Effector memory CD4-positive, alpha-beta T cell (primary cell): Measurements from ENCODE around the gene WWC1.

Experiments used
- DNase-seq, 3 donors: peaks; one replicate each; pipeline ENCODE4 v3.0.0-alpha.2; 2020
- H3K27ac ChIP-seq: 2 replicates; pipeline ENCODE4 v1.7.0; 2013; ENCODE audit warnings: mild to moderate bottlenecking, low read length, moderate library complexity; ENCODE audit not compliant: insufficient read depth, poor library complexity, severe bottlenecking
- H3K27me3 ChIP-seq: replicated peaks from 2 replicates; pipeline ENCODE4 v1.7.0; 2013; ENCODE audit warnings: mild to moderate bottlenecking, low read length; ENCODE audit not compliant: insufficient read depth, control insufficient read depth, poor library complexity, severe bottlenecking
- H3K36me3 ChIP-seq: 2 replicates; pipeline ENCODE4 v1.7.0; 2013; ENCODE audit warnings: mild to moderate bottlenecking, low read length, moderate library complexity; ENCODE audit not compliant: control insufficient read depth, insufficient read depth
- H3K4me1 ChIP-seq: 2 replicates; pipeline ENCODE4 v1.7.0; 2013; ENCODE audit warnings: low read length, mild to moderate bottlenecking; ENCODE audit not compliant: control insufficient read depth, insufficient read depth, poor library complexity, severe bottlenecking
- H3K4me3 ChIP-seq: 2 replicates; pipeline ENCODE4 v1.7.0; 2013; ENCODE audit warnings: low read length, low read depth, mild to moderate bottlenecking; ENCODE audit not compliant: insufficient read depth, poor library complexity, severe bottlenecking
- H3K9me3 ChIP-seq: 2 replicates; pipeline ENCODE4 v1.7.0; 2013; ENCODE audit warnings: mild to moderate bottlenecking, low read length, moderate library complexity; ENCODE audit not compliant: control insufficient read depth

Gene WWC1

GRCh38 chr5:168342985-168343384, 51.5 kb downstream of the WWC1 start:
- no peak overlapping the region for H3K27ac ChIP-seq
- no peak overlapping the region for H3K4me3 ChIP-seq
- H3K9me3 ChIP-seq, result no peaks in the 10 kb centered on the region
- DNase-seq, result no peak
- H3K4me1 ChIP-seq, result no peaks in the 10 kb centered on the region
- no peaks in the 10 kb centered on the region for H3K36me3 ChIP-seq
- H3K27me3 ChIP-seq, result no peaks in the 10 kb centered on the region

GRCh38 chr5:168346417-168346816, 55.0 kb downstream of the WWC1 start:
- Histone ChIP-seq H3K27ac (no peak overlapping the region), H3K27me3 (no peaks in the 10 kb centered on the region), H3K4me1 (no peaks in the 10 kb centered on the region), H3K9me3 (no peaks in the 10 kb centered on the region), H3K4me3 (no peak overlapping the region), H3K36me3 (no peaks in the 10 kb centered on the region)
- no peak for DNase-seq

GRCh38 chr5:168347368-168348083, 56.1 kb downstream of the WWC1 start:
- no peaks in the 10 kb centered on the region for H3K9me3 ChIP-seq
- no peak for DNase-seq
- H3K4me3 ChIP-seq, result no peak overlapping the region
- no peaks in the 10 kb centered on the region for H3K27me3 ChIP-seq
- H3K27ac ChIP-seq, result no peak overlapping the region
- no peaks in the 10 kb centered on the region for H3K36me3 ChIP-seq
- H3K4me1 ChIP-seq, result no peaks in the 10 kb centered on the region

GRCh38 chr5:168348084-168348414, 56.6 kb downstream of the WWC1 start:
- no peaks in the 10 kb centered on the region for H3K4me1 ChIP-seq
- no peak overlapping the region for H3K27ac ChIP-seq
- H3K4me3 ChIP-seq, result no peak overlapping the region
- no peaks in the 10 kb centered on the region for H3K36me3 ChIP-seq
- H3K27me3 ChIP-seq, result no peaks in the 10 kb centered on the region
- DNase-seq, result no peak
- H3K9me3 ChIP-seq, result no peaks in the 10 kb centered on the region

GRCh38 chr5:168350315-168350714, 58.9 kb downstream of the WWC1 start:
- no peak overlapping the region for H3K27ac ChIP-seq
- no peak overlapping the region for H3K4me3 ChIP-seq
- H3K27me3 ChIP-seq, result no peaks in the 10 kb centered on the region

GRCh38 chr5:168353216-168353957, 61.9 kb downstream of the WWC1 start:
- DNase-seq, result no peak
- Histone ChIP-seq H3K27ac (no peak overlapping the region), H3K4me3 (no peak overlapping the region), H3K9me3 (no peaks in the 10 kb centered on the region), H3K4me1 (no peaks in the 10 kb centered on the region), H3K36me3 (no peaks in the 10 kb centered on the region), H3K27me3 (no peaks in the 10 kb centered on the region)

More at GRCh38 chr5:168350315-168350714, 58.9 kb downstream of the WWC1 start:
- DNase-seq, result no peak
- Histone ChIP-seq H3K4me1 (no peaks in the 10 kb centered on the region), H3K9me3 (no peaks in the 10 kb centered on the region), H3K36me3 (no peaks in the 10 kb centered on the region)

GRCh38 chr5:168354397-168354796, 63.0 kb downstream of the WWC1 start:
- no peak for DNase-seq
- H3K36me3 ChIP-seq, result no peaks in the 10 kb centered on the region
- H3K27me3 ChIP-seq, result no peaks in the 10 kb centered on the region
- H3K4me1 ChIP-seq, result no peaks in the 10 kb centered on the region
- no peak overlapping the region for H3K27ac ChIP-seq
- no peak overlapping the region for H3K4me3 ChIP-seq
- no peaks in the 10 kb centered on the region for H3K9me3 ChIP-seq

- no peaks in the 10 kb centered on the region for H3K36me3 ChIP-seq
- no peak for DNase-seq
- H3K27ac ChIP-seq, result no peak overlapping the region
- H3K4me3 ChIP-seq, result no peak overlapping the region
- H3K4me1 ChIP-seq, result no peaks in the 10 kb centered on the region
- no peaks in the 10 kb centered on the region for H3K27me3 ChIP-seq
- no peaks in the 10 kb centered on the region for H3K9me3 ChIP-seq
These were observed 64.7 kb downstream of the WWC1 start for GRCh38 chr5:168356171-168356570.

- H3K27ac ChIP-seq, result no peak overlapping the region
- H3K4me3 ChIP-seq, result no peak overlapping the region
- DNase-seq, result no peak
- H3K27me3 ChIP-seq, result no peaks in the 10 kb centered on the region
- no peaks in the 10 kb centered on the region for H3K4me1 ChIP-seq
- H3K9me3 ChIP-seq, result no peaks in the 10 kb centered on the region
- no peaks in the 10 kb centered on the region for H3K36me3 ChIP-seq
These were observed 65.1 kb downstream of the WWC1 start for GRCh38 chr5:168356592-168356991.

- no peak overlapping the region for H3K27ac ChIP-seq
- H3K36me3 ChIP-seq, result no peaks in the 10 kb centered on the region
- no peak for DNase-seq
- H3K9me3 ChIP-seq, result no peaks in the 10 kb centered on the region
- no peaks in the 10 kb centered on the region for H3K27me3 ChIP-seq
- H3K4me1 ChIP-seq, result no peaks in the 10 kb centered on the region
- no peak overlapping the region for H3K4me3 ChIP-seq
These were observed 66.4 kb downstream of the WWC1 start for GRCh38 chr5:168357876-168358275.
